ENCODE data around the gene ATE1.
"Not testable (repeated sequence)": the region's sequence is repeated elsewhere in the genome, so short reads cannot be mapped to it uniquely, and the experiment has no call there.

GRCh38 chr10:121699703-121700102 is 228.1 kb downstream of the ATE1 start:
- TF ChIP-seq CTCF (IDR thresholded peaks at IDR 0.05; ENCODE audit: insufficient read depth, low read depth, low read length); EZH2 (IDR thresholded peaks at IDR 0.05; ENCODE audit: insufficient read depth, low read length): not testable (repeated sequence)
